ENCODE results near the gene CEBPG.

Gene CEBPG

GRCh38 chr19:33355535-33355934 lies 18.0 kb upstream of the CEBPG start:
- no peak for DNase-seq

- no peak for DNase-seq
Measured at GRCh38 chr19:33357556-33357955, 16.0 kb upstream of the CEBPG start.

- DNase-seq = no peak
Measured at GRCh38 chr19:33358408-33358807, 15.1 kb upstream of the CEBPG start.

- DNase-seq = no peak
Measured at GRCh38 chr19:33359581-33359980, 13.9 kb upstream of the CEBPG start.

- DNase-seq = no peak
Measured at GRCh38 chr19:33362508-33363228, 10.8 kb upstream of the CEBPG start.

GRCh38 chr19:33363476-33363875 lies 10.0 kb upstream of the CEBPG start:
- no peak for DNase-seq

GRCh38 chr19:33365691-33366090 lies 7.8 kb upstream of the CEBPG start:
- no peak for DNase-seq

- DNase-seq = no peak
Measured at GRCh38 chr19:33366127-33366526, 7.4 kb upstream of the CEBPG start.

- DNase-seq = no peak
Measured at GRCh38 chr19:33366897-33367296, 6.6 kb upstream of the CEBPG start.

GRCh38 chr19:33368074-33368864 lies 5.2 kb upstream of the CEBPG start:
- DNase-seq = no peak

- no peak for DNase-seq
Measured at GRCh38 chr19:33370783-33371182, 2.7 kb upstream of the CEBPG start.

- no peak for DNase-seq
Measured at GRCh38 chr19:33374236-33374714, 766 bp downstream of the CEBPG start.

GRCh38 chr19:33375156-33375836 lies 1.8 kb downstream of the CEBPG start:
- no peak for DNase-seq

GRCh38 chr19:33375837-33376159 lies 2.3 kb downstream of the CEBPG start:
- DNase-seq = no peak

GRCh38 chr19:33376423-33376822 lies 2.9 kb downstream of the CEBPG start:
- DNase-seq = no peak

GRCh38 chr19:33376941-33377557 lies 3.5 kb downstream of the CEBPG start:
- no peak for DNase-seq

- DNase-seq = no peak
Measured at GRCh38 chr19:33377586-33378475, 4.3 kb downstream of the CEBPG start.

GRCh38 chr19:33379151-33379829 lies 5.8 kb downstream of the CEBPG start:
- no peak for DNase-seq

GRCh38 chr19:33381101-33381500 lies 7.6 kb downstream of the CEBPG start:
- no peak for DNase-seq

- DNase-seq = no peak
Measured at GRCh38 chr19:33382006-33382405, 8.5 kb downstream of the CEBPG start.

- no peak for DNase-seq
Measured at GRCh38 chr19:33382982-33383381, 9.5 kb downstream of the CEBPG start.
